Left ventricle myocardium inferior (tissue), 1 donor: ENCODE data around the gene RSKR. TPM values are rescaled to one million over a fixed set of nuclear protein-coding genes. Genes with fewer than 3 reads are reported as not detected.

Experiments used
- DNase-seq: peaks from one replicate; pipeline ENCODE4 v3.0.0-alpha.2; 2020
- H3K27ac ChIP-seq: fragments of 200-600 bp; replicated peaks from 2 replicates; pipeline ENCODE4 v1.8.0; 2021
- H3K27me3 ChIP-seq: fragments of 200-600 bp; 2 replicates; pipeline ENCODE4 v1.8.0; 2021; ENCODE audit warnings: low read depth
- H3K36me3 ChIP-seq: fragments of 200-600 bp; 2 replicates; pipeline ENCODE4 v1.8.0; 2021
- H3K4me1 ChIP-seq: fragments of 200-600 bp; 2 replicates; pipeline ENCODE4 v1.8.0; 2021
- H3K4me3 ChIP-seq: fragments of 200-600 bp; 2 replicates; pipeline ENCODE4 v1.8.0; 2021; ENCODE audit warnings: mild to moderate bottlenecking, moderate library complexity
- H3K9me3 ChIP-seq: fragments of 200-600 bp; replicated peaks from 2 replicates; pipeline ENCODE4 v1.8.0; 2021
- CTCF ChIP-seq: fragments of 200-600 bp; IDR thresholded peaks from 2 replicates; pipeline ENCODE4 v1.8.0; 2021; ENCODE audit warnings: antibody characterized with exemption, mild to moderate bottlenecking, borderline replicate concordance
- intact Hi-C: fragments of 100-400 bp; cut with micrococcal nuclease; formaldehyde crosslinking; loops from one replicate; pipeline ENCODE4 v1.11.0; 2022
- total RNA-seq: library from RNA; stranded (reverse); fragmentation: NEBNext Ultra II Directional; extraction: Animal tissue kit (Norgen Biotek cat#: 25700); gene quantifications from one replicate; pipeline ENCODE4 v1.2.1, GENCODE V29; 2021
- donor health status: DM: no; HTN: yes; CAD: no; lungs with severe emphysema.

The RSKR gene
- total RNA-seq, 1 donor from 2014 or later = 6.7 TPM

DNA sequence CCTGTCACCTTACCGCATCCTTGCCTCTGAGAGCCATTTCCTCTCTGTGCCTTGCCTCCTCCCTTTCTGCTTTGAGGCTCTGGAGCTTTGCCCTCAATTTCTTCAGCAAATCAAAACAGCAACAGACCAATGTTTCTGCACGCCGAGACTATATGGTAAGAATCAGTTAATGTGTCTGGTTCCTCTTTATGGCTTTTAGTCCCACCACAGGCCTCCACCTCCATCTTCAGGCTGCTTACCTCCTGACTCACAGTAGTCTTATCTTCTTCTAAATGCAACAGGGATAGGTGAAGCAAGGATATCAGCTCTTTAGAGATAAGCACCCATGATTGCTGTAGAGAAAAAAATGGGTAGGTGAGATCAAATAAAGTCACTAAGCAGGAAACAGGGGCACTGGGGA is 28.1 kb downstream of the RSKR start:
- Histone ChIP-seq H3K9me3 (no peaks in the 10 kb centered on the region), H3K27ac (no peak overlapping the region), H3K36me3 (no peaks in the 10 kb centered on the region), H3K4me3 (no peak overlapping the region), H3K27me3 (no peaks in the 10 kb centered on the region), H3K4me1 (no peaks in the 10 kb centered on the region)
- TF ChIP-seq CTCF = no peak
- no peak for DNase-seq
- intact Hi-C loops = no loop called here

DNA sequence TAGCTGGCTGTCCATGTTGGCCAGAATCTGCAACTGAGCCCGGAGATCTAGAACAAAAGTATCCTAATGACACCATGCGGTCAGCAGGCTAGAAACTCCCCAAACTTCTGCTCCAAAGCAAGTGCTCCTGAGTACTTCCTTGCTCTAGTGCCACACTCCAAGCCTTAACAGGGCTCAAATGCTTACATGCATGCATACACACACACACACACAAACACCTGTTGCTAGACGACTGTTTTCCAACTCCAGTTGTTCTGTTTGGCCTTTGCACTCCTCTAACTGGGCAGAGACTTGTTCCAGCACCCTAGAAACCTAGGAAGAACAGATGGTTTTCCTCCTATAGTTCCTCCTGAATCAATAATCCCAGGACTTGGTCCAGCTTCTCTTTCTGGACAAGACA is 29.6 kb downstream of the RSKR start:
- DNase-seq = no peak
- Histone ChIP-seq H3K27ac (no peak overlapping the region), H3K36me3 (no peaks in the 10 kb centered on the region), H3K4me1 (no peaks in the 10 kb centered on the region), H3K4me3 (no peak overlapping the region), H3K27me3 (no peaks in the 10 kb centered on the region), H3K9me3 (no peaks in the 10 kb centered on the region)
- intact Hi-C loops = no loop called here
- TF ChIP-seq CTCF = no peak

- Histone ChIP-seq H3K4me1 (no peaks in the 10 kb centered on the region), H3K9me3 (no peaks in the 10 kb centered on the region), H3K36me3 (no peaks in the 10 kb centered on the region), H3K27me3 (no peaks in the 10 kb centered on the region), H3K4me3 (no peak overlapping the region), H3K27ac (no peak overlapping the region)
- intact Hi-C loops = no loop called here
- no peak for DNase-seq
- no peak for TF ChIP-seq CTCF
Measured at GRCh38 chr17:28582513-28582912, 31.5 kb downstream of the RSKR start.

GRCh38 chr17:28580959-28581358 is 33.0 kb downstream of the RSKR start:
- TF ChIP-seq CTCF = no peak
- intact Hi-C loops = no loop called here
- no peak overlapping the region for H3K27ac ChIP-seq
- no peak for DNase-seq
- H3K4me3 ChIP-seq = no peak overlapping the region
- H3K9me3 ChIP-seq = no peaks in the 10 kb centered on the region
- peaks cover 11% of the 10 kb centered on the region for H3K4me1 ChIP-seq
- no peaks in the 10 kb centered on the region for H3K36me3 ChIP-seq
- no peaks in the 10 kb centered on the region for H3K27me3 ChIP-seq

GRCh38 chr17:28579526-28579925 is 34.5 kb downstream of the RSKR start:
- Histone ChIP-seq H3K27ac (no peak overlapping the region), H3K27me3 (no peaks in the 10 kb centered on the region), H3K9me3 (no peaks in the 10 kb centered on the region), H3K4me1 (peaks cover 22% of the 10 kb centered on the region), H3K4me3 (no peak overlapping the region), H3K36me3 (peaks cover under 1% of the 10 kb centered on the region)
- no peak for DNase-seq
- intact Hi-C loops = no loop called here
- TF ChIP-seq CTCF = no peak
